Dermis blood vessel endothelial cell (primary cell): ENCODE measurements around the gene CREB3. TPM values are rescaled to one million over a fixed set of nuclear protein-coding genes. Genes with fewer than 3 reads are reported as not detected.

Source experiments
- DNase-seq: peaks from one replicate; pipeline ENCODE4 v3.0.0; 2010
- total RNA-seq: library from RNA; depleted of rRNA; stranded (reverse); fragments of >200 nt; gene quantifications from 2 replicates; pipeline ENCODE4 v1.2.3, GENCODE V29; 2014

Gene CREB3
- total RNA-seq, 1 donor from 2014 or later, result 66.5 TPM

DNA sequence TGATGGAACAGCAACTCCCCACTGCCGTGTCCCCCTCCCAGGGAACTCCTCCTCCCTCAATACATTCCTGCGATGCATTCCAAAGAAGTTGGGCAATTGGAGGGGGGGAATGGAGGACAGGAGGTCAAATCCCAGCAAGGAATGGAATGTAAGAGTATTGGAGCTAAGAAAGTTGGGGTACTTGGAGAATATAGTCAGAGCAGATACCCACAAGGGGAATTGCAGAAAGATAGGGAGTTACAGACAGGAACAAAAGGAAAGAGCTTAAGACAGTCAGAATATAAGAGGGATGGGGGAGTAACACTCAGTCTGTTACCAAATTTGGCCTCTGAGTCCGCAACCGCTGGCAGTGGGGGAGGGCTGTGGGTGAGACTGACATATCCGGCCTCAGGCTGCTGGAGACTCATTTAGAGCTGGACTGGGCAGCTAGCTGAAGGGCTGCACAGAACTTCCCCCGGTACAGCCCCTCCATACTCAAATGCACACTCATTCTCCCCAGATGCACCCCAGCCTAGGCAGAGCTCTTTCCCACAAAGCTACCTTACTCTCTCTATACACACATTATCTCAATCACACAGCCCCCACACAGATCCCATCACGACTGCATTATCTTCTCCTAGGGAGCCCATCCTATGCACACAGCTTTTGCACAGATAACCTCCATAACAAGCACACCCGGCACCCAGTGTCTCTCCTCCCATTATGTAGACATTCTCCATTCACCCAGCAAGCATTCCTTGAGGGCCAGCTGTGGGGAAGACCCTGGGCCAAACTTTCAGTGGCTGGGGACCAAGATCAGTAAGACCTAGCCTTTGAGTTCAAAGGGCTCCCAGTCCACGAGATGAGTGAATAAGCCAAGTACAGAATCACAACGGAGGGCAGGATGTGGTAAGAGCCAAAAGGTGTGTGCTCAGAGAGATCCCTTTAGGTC lies 4.2 kb upstream of the CREB3 start:
- peak; percentile 78 for DNase-seq

DNA sequence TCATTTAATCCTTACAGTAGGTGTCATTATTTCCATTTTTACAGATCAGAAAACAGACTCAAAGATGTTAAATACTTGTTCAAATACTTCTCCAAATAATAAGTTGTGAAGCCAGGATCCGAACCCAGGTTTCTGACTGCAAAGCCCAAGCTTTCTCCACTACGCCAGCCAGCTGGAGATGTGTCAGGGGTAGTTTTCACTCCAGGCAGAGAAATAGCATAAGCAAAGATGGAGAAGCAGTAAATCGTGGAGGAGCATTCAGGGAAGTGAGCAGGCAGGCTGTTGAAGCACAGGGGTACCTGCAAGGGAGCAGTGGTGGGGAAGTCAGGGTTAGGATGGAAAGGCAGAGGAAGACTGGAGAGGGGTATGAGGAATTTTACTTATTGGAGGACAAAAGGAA lies 3.4 kb upstream of the CREB3 start:
- DNase-seq, result no peak

DNA sequence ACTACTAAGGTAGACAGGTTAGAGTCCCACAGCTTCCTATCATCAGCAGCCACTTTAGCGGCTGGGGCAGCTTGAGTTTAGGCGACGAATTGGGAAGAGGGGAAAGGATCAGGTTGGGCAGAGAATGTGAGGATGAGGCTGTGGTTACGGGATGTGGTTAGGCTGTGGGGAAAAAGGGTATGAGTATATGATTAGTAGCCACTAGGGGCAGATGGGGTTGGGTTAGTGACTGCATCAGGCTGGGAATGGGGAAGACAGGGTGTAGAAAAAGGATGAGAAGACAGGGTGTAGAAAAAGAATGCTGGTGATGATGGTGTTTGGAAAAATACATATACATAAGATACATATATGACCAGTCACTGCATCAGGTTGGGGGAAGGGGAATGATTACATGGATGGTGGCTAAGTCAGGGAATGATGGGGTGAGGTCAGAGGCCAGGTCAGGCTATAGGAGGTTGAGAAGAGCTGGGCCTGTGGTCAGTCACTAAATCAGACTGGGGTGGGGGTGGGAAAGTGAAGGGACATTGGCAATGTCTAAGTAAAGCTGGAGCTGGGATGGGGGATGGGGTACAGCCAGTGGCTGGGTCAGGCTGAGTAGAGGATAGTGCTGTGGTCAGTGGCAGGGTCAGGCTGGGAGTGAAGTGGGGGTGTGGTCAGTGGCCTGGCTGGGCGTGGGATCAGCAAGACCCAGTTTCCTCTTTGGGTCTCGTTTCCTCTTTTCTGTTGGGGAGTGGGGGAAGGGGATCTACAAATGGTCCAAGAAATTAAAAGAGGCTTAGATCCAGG lies 2.6 kb upstream of the CREB3 start:
- DNase-seq, result peak; percentile 70

GRCh38 chr9:35730486-35730854 lies 2.0 kb upstream of the CREB3 start:
- DNase-seq, result no peak

DNA sequence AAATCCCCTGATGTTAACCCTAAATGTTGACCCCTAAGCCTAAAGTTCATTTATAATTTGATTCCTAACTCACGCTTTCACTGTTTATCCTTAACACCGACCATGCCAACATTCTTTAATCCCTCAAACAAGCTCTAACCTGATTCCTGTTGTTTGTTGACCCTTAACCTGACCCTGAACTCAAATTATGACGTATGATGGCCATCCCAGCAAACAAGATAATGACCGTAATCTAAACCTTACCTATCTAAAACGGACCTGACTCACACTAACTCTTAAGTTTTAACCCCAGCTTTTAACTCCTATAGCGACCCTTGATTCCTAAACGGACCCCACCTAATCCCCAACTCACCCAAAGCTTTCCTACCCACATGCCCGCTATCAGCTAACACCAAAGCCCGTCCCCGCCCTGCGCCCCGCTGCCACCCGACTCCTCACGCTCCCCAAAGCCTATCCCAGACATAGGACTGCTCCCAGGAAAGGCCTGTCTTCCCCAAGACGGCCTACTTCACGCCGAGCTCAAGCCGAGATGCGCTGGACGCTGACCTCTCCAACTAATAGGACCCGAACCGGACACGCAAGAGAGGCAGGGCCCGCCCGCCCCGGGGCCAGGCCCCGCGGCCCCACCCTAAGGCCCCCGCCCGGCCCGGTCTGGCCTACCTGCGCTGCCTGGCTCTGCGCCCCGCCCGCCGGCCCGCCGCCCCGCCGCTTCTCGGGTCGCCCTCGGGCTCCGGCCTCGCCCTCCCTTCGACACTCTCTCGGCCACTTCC lies 866 bp upstream of the CREB3 start:
- no peak for DNase-seq

DNA sequence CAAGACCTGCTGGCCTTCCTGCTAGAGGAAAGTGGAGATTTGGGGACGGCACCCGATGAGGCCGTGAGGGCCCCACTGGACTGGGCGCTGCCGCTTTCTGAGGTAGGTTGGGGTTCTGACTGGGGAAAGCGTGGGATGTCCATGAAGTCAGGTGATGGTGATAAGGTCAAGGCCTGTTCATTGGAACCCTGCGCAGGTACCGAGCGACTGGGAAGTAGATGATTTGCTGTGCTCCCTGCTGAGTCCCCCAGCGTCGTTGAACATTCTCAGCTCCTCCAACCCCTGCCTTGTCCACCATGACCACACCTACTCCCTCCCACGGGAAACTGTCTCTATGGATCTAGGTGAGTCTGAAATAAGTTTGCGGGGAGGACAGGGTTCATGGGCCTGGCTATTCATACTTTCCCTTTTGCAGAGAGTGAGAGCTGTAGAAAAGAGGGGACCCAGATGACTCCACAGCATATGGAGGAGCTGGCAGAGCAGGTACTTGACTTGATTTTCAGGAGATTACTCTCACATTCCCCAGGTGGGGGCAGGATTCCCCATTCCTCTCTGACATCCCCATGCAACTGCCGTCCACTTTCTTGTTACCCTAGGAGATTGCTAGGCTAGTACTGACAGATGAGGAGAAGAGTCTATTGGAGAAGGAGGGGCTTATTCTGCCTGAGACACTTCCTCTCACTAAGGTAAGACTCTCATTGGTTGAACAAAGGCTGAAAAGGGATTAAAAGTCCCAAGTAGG lies 505 bp downstream of the CREB3 start:
- DNase-seq, result peak; percentile 80

DNA sequence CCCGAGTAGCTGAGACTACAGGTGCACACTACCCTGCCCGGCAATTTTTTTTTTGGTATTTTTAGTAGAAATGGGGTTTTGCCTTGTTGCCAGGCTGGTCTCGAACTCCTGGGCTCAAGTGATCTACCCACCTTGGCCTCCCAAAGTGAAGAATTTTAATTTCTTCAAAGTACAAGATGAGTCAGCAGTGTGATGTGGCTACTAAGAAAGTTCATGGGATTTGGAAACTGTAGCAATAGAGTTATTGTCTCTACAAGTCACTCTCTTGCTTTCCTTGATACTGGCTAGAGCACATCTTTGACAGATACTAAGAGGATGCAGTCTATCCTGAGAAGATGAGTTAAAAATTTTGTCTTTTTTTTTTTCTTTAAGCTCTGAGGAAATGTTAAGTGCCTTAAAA lies 1.6 kb downstream of the CREB3 start:
- no peak for DNase-seq

DNA sequence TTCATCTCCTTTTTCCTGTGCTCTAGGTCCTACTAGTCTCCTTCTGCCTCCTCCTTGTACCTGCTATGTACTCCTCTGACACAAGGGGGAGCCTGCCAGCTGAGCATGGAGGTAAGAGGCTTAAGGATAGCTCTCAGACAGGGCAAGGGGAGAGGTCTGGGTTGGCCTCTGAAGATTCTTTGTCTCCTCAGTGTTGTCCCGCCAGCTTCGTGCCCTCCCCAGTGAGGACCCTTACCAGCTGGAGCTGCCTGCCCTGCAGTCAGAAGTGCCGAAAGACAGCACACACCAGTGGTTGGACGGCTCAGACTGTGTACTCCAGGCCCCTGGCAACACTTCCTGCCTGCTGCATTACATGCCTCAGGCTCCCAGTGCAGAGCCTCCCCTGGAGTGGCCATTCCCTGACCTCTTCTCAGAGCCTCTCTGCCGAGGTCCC lies 3.8 kb downstream of the CREB3 start:
- peak; percentile 92 for DNase-seq

DNA sequence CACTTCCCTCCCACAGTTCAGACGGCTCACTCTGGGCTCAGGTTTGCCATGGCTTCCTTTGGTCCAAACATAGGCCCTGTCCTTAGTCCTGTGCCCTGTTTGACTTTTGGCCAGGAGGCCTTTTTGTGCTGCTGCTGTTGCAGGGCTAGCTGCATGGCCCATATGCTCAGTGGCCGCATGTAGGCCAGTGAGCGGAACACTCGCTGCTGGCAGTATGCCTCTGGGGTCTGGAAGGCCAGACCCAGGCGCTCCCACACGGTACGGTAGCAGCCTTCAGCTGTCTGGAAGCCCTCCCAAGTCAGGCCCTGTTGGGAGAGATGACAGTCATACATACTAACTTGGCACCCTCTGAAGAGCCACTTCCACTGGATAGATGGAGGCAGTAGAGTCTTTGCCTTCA lies 4.7 kb downstream of the CREB3 start:
- DNase-seq, result no peak

- no peak for DNase-seq
Observed at GRCh38 chr9:35738186-35738585, 5.7 kb downstream of the CREB3 start.

DNA sequence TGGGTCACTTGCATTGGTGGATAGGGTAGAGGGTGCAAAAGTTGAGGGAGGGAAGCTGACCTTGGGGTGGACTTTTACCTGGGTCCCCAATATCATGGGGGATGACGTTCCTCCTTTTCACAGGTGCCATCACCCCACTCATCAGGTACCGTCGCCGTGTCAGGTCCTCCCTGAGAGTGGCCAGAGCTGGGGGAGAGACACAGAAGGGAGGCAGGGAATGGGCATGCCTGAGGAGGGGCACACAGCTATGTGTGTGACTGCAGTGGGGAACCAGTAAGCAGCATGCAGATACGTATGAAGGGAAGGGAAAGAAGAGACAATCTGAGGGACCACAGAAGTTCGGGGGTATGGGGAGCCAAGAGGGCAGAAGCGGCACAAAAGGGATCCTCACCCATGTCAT lies 6.5 kb downstream of the CREB3 start:
- no peak for DNase-seq

DNA sequence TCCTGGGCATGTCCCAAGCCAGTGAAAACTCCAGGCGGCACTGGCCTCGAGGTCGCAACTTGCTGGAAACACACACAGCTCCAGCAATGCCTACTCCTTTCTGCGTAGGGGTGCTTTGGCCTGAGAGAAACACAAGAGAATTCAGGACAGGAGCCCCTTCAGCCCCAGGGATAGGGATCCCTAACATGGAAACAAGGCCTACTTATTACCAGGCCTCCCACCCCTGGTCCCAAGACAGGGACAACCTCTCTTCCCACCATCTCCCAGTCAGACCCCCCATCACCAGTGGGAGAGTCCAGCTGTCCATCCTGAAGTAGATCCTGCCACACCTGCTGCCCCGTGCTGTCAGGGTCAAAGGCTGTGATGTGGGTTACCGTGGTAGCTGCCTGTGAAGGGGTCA lies 7.8 kb downstream of the CREB3 start:
- no peak for DNase-seq

DNA sequence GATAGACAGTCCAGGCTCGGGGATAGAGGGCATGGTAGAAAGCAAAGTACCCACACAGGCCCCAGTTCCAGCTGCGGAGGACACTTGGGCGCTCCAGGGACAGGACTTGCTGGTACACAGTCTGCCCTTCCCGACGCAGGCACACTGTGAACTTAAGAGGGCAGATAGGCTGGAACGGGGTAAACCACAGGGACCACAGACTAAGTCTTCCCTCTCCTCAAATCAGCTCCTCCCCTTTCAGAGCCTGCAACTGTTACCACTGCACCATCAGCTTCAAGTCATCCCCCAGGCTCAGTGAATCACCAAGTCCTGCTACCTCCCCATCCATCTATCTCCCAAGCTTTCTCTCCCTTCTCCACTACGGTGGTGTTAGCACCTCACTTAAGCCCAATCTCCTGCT lies 9.3 kb downstream of the CREB3 start:
- no peak for DNase-seq

DNA sequence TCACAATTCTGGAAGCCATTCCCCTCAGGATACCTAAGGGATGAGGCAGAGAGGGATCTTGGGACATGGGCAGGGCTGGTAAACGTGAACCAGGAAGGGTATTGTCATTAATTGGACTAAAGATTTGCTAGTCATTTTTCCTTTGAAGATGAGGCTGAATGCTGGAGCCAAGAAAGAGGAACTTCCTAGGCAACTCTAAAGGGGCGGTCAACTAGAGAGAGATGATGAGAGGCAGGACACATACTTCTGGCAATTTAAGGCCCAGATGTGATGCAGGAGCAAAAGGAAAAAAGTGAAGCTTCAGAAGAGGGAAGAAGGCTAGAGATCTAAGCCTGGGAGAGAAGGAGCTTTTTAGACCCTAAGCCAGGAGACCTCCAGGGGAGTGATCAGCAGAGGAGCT lies 11.0 kb downstream of the CREB3 start:
- DNase-seq, result no peak

- DNase-seq, result no peak
Observed at GRCh38 chr9:35743880-35744518, 11.5 kb downstream of the CREB3 start.

- no peak for DNase-seq
Observed at GRCh38 chr9:35745569-35745968, 13.1 kb downstream of the CREB3 start.

DNA sequence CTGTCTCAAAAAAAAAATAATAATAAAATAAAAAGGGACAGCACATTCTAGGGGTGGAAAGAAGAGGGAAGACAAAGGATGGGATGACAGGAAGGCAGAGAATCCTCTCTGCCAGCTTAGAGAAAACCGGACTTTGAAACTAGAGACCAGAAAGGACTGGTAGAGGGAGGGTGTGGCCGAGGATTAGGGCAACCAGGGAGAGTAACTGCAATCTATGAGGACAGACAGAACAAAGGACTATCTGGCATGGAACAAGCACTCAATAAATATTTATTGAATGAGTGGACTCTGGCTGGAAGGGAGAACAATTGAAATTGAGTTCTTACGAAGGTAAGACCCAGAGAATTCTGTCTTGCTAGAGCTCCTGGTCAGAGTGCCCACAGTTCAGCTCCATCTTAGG lies 14.1 kb downstream of the CREB3 start:
- DNase-seq, result peak; percentile 38

DNA sequence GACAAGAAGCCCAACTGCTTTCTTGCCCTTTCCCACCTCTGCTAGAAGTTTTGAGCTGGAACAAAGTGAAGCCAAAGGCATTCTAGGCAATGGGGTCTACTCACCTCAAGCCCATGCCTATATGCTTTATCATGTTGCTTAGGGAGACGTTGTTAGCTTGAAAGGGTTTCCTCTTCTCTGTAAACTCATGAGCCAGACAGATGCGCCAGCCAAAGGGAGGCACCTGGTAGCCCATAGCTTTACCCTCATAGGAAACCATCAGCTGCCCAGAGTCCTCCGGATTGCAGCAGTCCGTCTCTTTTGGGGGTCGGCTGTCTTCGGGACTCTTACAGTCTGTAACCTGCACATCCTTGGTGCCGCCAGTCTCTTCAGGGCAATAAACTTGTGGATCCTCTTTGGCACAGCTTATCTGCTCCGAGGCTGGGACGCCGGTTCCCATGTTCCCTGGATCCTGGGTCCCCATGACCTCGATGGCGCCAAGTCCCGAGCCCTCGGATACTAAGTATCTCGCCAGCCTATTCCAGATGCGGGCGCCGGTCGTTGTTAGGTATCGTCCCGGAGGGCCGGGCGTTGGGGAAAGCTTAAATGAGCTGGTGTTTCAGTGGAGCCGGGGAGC lies 15.9 kb downstream of the CREB3 start:
- DNase-seq, result peak; percentile 42

GRCh38 chr9:35748858-35749514 lies 16.5 kb downstream of the CREB3 start, which contains the start of the genes GBA2 and RGP1:
TSS of gene GBA2 (minus strand) at chr9:35749228. CDS start at chr9:35748704, 524 bp downstream.
TSS of gene RGP1 (plus strand) at chr9:35749287. CDS start at chr9:35749756, 469 bp downstream.
- peak; percentile 83 for DNase-seq

DNA sequence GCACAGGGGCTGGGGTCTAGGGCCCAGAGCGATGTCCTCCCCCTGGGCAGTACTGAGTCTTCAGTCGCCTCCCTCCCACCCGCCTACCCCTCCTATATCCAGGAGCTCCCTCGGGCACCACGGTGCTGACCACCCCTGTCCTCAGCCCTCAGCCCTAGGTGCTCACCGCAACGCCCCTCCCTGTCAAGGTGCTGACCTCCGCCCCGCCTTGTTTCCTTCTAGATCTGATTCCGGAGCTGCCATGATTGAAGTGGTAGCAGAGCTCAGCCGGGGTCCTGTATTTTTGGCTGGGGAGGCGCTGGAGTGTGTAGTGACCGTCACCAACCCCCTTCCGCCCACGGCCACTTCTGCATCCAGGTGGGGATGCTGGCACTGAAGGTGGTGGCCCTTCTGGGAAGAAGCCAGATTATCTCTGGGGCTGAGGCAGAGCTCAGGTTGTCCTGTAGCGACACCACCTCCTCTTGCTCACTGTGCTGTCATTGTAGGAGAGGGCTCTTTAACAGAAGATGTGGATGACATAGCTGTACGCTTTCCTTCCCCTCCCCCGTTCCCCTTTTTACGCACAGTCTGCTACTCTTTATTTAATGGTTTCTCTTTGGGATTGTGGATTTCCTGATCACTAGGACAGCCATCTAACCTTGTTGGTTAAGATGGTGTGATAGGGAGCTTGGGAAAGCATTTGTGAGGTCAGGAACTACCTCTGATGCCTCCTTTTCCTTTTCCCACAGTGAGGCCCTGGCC lies 17.2 kb downstream of the CREB3 start:
- peak; percentile 65 for DNase-seq
